ENCODE data around the gene ARF1.

ARF1 gene

GRCh38 chr1:228088586-228089498, 6.3 kb downstream of the ARF1 start:
- no peak for DNase-seq

- no peak for DNase-seq
Measured at GRCh38 chr1:228089519-228090380, 7.2 kb downstream of the ARF1 start.

GRCh38 chr1:228090613-228091081, 8.1 kb downstream of the ARF1 start:
- DNase-seq = no peak

GRCh38 chr1:228091084-228091483, 8.6 kb downstream of the ARF1 start:
- no peak for DNase-seq

- DNase-seq = no peak
Measured at GRCh38 chr1:228092342-228093049, 10.0 kb downstream of the ARF1 start.

- no peak for DNase-seq
Measured at GRCh38 chr1:228093050-228093906, 10.8 kb downstream of the ARF1 start.

- no peak for DNase-seq
Measured at GRCh38 chr1:228094432-228095016, 12.0 kb downstream of the ARF1 start.

GRCh38 chr1:228095161-228095560, 12.7 kb downstream of the ARF1 start:
- DNase-seq = no peak

GRCh38 chr1:228095938-228096337, 13.4 kb downstream of the ARF1 start:
- DNase-seq = no peak

- DNase-seq = no peak
Measured at GRCh38 chr1:228096416-228097332, 14.2 kb downstream of the ARF1 start.

GRCh38 chr1:228097333-228098081, 15.0 kb downstream of the ARF1 start:
- DNase-seq = no peak

- DNase-seq = no peak
Measured at GRCh38 chr1:228098323-228098931, 15.9 kb downstream of the ARF1 start.

GRCh38 chr1:228099331-228099732, 16.8 kb downstream of the ARF1 start:
- DNase-seq = no peak

- DNase-seq = no peak
Measured at GRCh38 chr1:228100822-228101613, 18.5 kb downstream of the ARF1 start.

GRCh38 chr1:228101614-228101993, 19.1 kb downstream of the ARF1 start:
- DNase-seq = no peak

- peak in 3 of 4 experiments; percentile 26 to 54 (median 45) for DNase-seq
Measured at GRCh38 chr1:228101994-228102790, 19.7 kb downstream of the ARF1 start.

Measured in activated naive CD4-positive, alpha-beta T cell (primary cell).